Measurements from ENCODE around the gene COL6A3.

COL6A3 gene

GRCh38 chr2:237450108-237450507 lies 36.1 kb upstream of the COL6A3 start:
- Histone ChIP-seq H3K4me3 (ENCODE audit: low read length) (no peak overlapping the region), H3K4me1 (ENCODE audit: control insufficient read depth, insufficient read depth, low read length) (peaks cover 14% of the 10 kb centered on the region), H3K27me3 (ENCODE audit: control insufficient read depth, insufficient read depth, low read length) (no peaks in the 10 kb centered on the region), H3K9ac (ENCODE audit: low read length) (no peak overlapping the region), H3K36me3 (ENCODE audit: control insufficient read depth, insufficient read depth, low read length) (no peaks in the 10 kb centered on the region), H3K9me3 (ENCODE audit: control insufficient read depth, low read length) (no peaks in the 10 kb centered on the region)

GRCh38 chr2:237449193-237449881 lies 35.4 kb upstream of the COL6A3 start:
- H3K9ac ChIP-seq (ENCODE audit: low read length): no peak overlapping the region
- no peak overlapping the region for H3K4me3 ChIP-seq (ENCODE audit: low read length)
- no peaks in the 10 kb centered on the region for H3K9me3 ChIP-seq (ENCODE audit: control insufficient read depth, low read length)
- H3K4me1 ChIP-seq (ENCODE audit: control insufficient read depth, insufficient read depth, low read length): peaks cover 14% of the 10 kb centered on the region
- no peaks in the 10 kb centered on the region for H3K27me3 ChIP-seq (ENCODE audit: control insufficient read depth, insufficient read depth, low read length)
- H3K36me3 ChIP-seq (ENCODE audit: control insufficient read depth, insufficient read depth, low read length): no peaks in the 10 kb centered on the region

- Histone ChIP-seq H3K9ac (ENCODE audit: low read length) (no peak overlapping the region), H3K27me3 (ENCODE audit: control insufficient read depth, insufficient read depth, low read length) (no peaks in the 10 kb centered on the region), H3K36me3 (ENCODE audit: control insufficient read depth, insufficient read depth, low read length) (no peaks in the 10 kb centered on the region), H3K9me3 (ENCODE audit: control insufficient read depth, low read length) (no peaks in the 10 kb centered on the region), H3K4me1 (ENCODE audit: control insufficient read depth, insufficient read depth, low read length) (peaks cover 14% of the 10 kb centered on the region), H3K4me3 (ENCODE audit: low read length) (no peak overlapping the region)
Observed at GRCh38 chr2:237448626-237449025, 34.7 kb upstream of the COL6A3 start.

GRCh38 chr2:237448171-237448570 lies 34.2 kb upstream of the COL6A3 start:
- no peaks in the 10 kb centered on the region for H3K36me3 ChIP-seq (ENCODE audit: control insufficient read depth, insufficient read depth, low read length)
- H3K4me3 ChIP-seq (ENCODE audit: low read length): no peak overlapping the region
- H3K9ac ChIP-seq (ENCODE audit: low read length): no peak overlapping the region
- no peaks in the 10 kb centered on the region for H3K9me3 ChIP-seq (ENCODE audit: control insufficient read depth, low read length)
- peaks cover 14% of the 10 kb centered on the region for H3K4me1 ChIP-seq (ENCODE audit: control insufficient read depth, insufficient read depth, low read length)
- no peaks in the 10 kb centered on the region for H3K27me3 ChIP-seq (ENCODE audit: control insufficient read depth, insufficient read depth, low read length)

GRCh38 chr2:237447496-237447895 lies 33.5 kb upstream of the COL6A3 start:
- Histone ChIP-seq H3K9me3 (ENCODE audit: control insufficient read depth, low read length) (no peaks in the 10 kb centered on the region), H3K9ac (ENCODE audit: low read length) (no peak overlapping the region), H3K4me1 (ENCODE audit: control insufficient read depth, insufficient read depth, low read length) (peaks cover 14% of the 10 kb centered on the region), H3K4me3 (ENCODE audit: low read length) (no peak overlapping the region), H3K27me3 (ENCODE audit: control insufficient read depth, insufficient read depth, low read length) (no peaks in the 10 kb centered on the region), H3K36me3 (ENCODE audit: control insufficient read depth, insufficient read depth, low read length) (no peaks in the 10 kb centered on the region)

GRCh38 chr2:237446338-237446665 lies 32.3 kb upstream of the COL6A3 start:
- Histone ChIP-seq H3K4me3 (ENCODE audit: low read length) (no peak overlapping the region), H3K9ac (ENCODE audit: low read length) (no peak overlapping the region), H3K9me3 (ENCODE audit: control insufficient read depth, low read length) (no peaks in the 10 kb centered on the region), H3K27me3 (ENCODE audit: control insufficient read depth, insufficient read depth, low read length) (no peaks in the 10 kb centered on the region), H3K36me3 (ENCODE audit: control insufficient read depth, insufficient read depth, low read length) (no peaks in the 10 kb centered on the region), H3K4me1 (ENCODE audit: control insufficient read depth, insufficient read depth, low read length) (peaks cover 20% of the 10 kb centered on the region)

GRCh38 chr2:237445611-237446337 lies 31.8 kb upstream of the COL6A3 start:
- no peaks in the 10 kb centered on the region for H3K36me3 ChIP-seq (ENCODE audit: control insufficient read depth, insufficient read depth, low read length)
- H3K4me3 ChIP-seq (ENCODE audit: low read length): no peak overlapping the region
- no peaks in the 10 kb centered on the region for H3K27me3 ChIP-seq (ENCODE audit: control insufficient read depth, insufficient read depth, low read length)
- H3K4me1 ChIP-seq (ENCODE audit: control insufficient read depth, insufficient read depth, low read length): peaks cover 23% of the 10 kb centered on the region
- H3K9me3 ChIP-seq (ENCODE audit: control insufficient read depth, low read length): no peaks in the 10 kb centered on the region
- H3K9ac ChIP-seq (ENCODE audit: low read length): no peak overlapping the region

- peaks cover 11% of the 10 kb centered on the region for H3K4me1 ChIP-seq (ENCODE audit: control insufficient read depth, insufficient read depth, low read length)
- H3K9ac ChIP-seq (ENCODE audit: low read length): no peak overlapping the region
- no peaks in the 10 kb centered on the region for H3K36me3 ChIP-seq (ENCODE audit: control insufficient read depth, insufficient read depth, low read length)
- no peaks in the 10 kb centered on the region for H3K9me3 ChIP-seq (ENCODE audit: control insufficient read depth, low read length)
- no peak overlapping the region for H3K4me3 ChIP-seq (ENCODE audit: low read length)
- no peaks in the 10 kb centered on the region for H3K27me3 ChIP-seq (ENCODE audit: control insufficient read depth, insufficient read depth, low read length)
Observed at GRCh38 chr2:237444071-237444470, 30.1 kb upstream of the COL6A3 start.

- H3K4me1 ChIP-seq (ENCODE audit: control insufficient read depth, insufficient read depth, low read length): peaks cover 21% of the 10 kb centered on the region
- no peaks in the 10 kb centered on the region for H3K36me3 ChIP-seq (ENCODE audit: control insufficient read depth, insufficient read depth, low read length)
- no peaks in the 10 kb centered on the region for H3K9me3 ChIP-seq (ENCODE audit: control insufficient read depth, low read length)
- no peaks in the 10 kb centered on the region for H3K27me3 ChIP-seq (ENCODE audit: control insufficient read depth, insufficient read depth, low read length)
- no peak overlapping the region for H3K4me3 ChIP-seq (ENCODE audit: low read length)
- H3K9ac ChIP-seq (ENCODE audit: low read length): no peak overlapping the region
Observed at GRCh38 chr2:237441605-237442274, 27.8 kb upstream of the COL6A3 start.

GRCh38 chr2:237440819-237441281 lies 26.9 kb upstream of the COL6A3 start:
- Histone ChIP-seq H3K36me3 (ENCODE audit: control insufficient read depth, insufficient read depth, low read length) (no peaks in the 10 kb centered on the region), H3K4me3 (ENCODE audit: low read length) (no peak overlapping the region), H3K9ac (ENCODE audit: low read length) (no peak overlapping the region), H3K9me3 (ENCODE audit: control insufficient read depth, low read length) (no peaks in the 10 kb centered on the region), H3K27me3 (ENCODE audit: control insufficient read depth, insufficient read depth, low read length) (no peaks in the 10 kb centered on the region), H3K4me1 (ENCODE audit: control insufficient read depth, insufficient read depth, low read length) (peaks cover 21% of the 10 kb centered on the region)

- Histone ChIP-seq H3K4me3 (ENCODE audit: low read length) (no peak overlapping the region), H3K9ac (ENCODE audit: low read length) (no peak overlapping the region), H3K9me3 (ENCODE audit: control insufficient read depth, low read length) (no peaks in the 10 kb centered on the region), H3K4me1 (ENCODE audit: control insufficient read depth, insufficient read depth, low read length) (peaks cover 28% of the 10 kb centered on the region), H3K36me3 (ENCODE audit: control insufficient read depth, insufficient read depth, low read length) (no peaks in the 10 kb centered on the region), H3K27me3 (ENCODE audit: control insufficient read depth, insufficient read depth, low read length) (peaks cover 1% of the 10 kb centered on the region)
Observed at GRCh38 chr2:237438080-237438940, 24.3 kb upstream of the COL6A3 start.

Measured in mucosa of stomach (tissue), 1 donor.